NCI-H2107 treated with DMSO at 0.1 percent for 48 hours (cell line): Measurements from ENCODE around the gene ANTXR2.

Experiments used
- DNase-seq: peaks from one replicate; lab custom pipeline; 2025; ENCODE audit not compliant: unreplicated experiment; lab: John Stamatoyannopoulos, UW

The ANTXR2 gene

DNA sequence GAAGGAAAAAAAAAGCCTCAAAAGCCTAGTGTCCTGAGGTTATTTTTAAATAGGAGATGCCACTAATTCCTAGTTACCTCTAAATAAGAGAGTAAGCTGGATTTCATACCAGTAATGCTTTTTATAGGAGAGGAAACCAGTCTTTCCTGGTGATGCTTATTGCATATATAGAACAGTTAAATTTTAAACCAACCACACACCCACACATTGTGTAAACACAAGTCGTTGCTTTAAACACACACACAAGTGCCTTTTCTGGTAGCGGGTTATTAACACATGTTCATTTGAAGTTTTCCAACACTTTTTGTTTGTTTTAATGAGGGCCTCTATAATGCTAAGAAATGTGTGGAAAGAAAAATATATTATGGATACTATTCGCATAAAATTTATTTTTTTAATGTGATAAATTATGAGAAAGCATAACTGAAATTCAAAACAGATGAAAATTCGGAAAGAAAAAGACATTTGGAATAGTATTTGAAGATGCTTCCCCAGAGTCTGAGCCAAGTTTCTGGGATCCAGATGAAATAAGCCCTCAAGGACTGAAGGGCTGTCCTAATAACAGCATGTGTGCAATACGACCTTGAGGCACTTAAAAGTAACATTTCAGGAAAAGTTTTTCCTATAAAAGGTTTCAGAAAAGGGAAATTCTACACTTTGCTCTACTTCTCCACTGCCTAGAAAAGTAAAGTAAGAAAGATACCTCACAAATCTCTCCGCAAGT lies 2.0 kb downstream of the ANTXR2 start:
- no peak for DNase-seq

DNA sequence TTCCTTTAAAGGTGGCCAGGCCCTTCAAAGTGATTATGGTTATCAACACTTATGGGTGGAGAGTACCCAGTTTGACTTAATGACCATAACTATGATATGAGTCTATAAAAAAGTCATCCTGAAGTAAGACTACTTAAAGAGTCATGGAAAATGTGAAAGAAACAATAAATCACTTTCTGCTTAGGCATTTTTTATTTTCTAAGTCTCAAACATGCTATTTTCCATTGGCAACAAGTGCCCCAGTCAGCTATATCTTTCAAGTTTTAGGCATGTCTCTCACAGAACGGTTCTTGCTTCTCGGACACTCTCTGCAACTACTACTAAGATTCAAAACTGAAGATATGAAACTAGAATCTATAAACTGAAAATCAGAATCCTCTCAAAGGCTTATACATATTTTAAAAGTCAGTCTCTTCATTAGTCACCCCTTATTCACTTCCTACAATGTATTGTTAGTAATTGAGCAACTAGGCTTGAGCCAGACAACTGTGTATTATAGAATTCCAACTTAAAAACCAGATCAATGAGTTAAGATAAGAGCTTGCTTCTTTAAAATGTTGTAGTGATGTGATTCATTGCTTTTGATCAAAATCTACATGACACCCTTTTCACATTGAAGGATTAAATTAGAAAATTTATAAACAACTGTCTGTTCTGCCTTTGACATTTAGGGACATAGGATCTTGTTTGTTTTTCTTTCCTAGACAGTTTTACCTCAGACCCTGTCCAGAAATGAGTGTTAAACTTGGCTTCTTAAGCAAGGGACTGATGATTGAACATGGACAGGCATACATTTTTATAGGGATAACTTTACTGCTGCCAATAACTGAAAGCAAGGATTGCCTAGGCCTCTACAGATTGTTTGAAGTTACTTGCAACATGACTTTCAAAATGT lies 2.9 kb downstream of the ANTXR2 start:
- DNase-seq, result no peak

DNA sequence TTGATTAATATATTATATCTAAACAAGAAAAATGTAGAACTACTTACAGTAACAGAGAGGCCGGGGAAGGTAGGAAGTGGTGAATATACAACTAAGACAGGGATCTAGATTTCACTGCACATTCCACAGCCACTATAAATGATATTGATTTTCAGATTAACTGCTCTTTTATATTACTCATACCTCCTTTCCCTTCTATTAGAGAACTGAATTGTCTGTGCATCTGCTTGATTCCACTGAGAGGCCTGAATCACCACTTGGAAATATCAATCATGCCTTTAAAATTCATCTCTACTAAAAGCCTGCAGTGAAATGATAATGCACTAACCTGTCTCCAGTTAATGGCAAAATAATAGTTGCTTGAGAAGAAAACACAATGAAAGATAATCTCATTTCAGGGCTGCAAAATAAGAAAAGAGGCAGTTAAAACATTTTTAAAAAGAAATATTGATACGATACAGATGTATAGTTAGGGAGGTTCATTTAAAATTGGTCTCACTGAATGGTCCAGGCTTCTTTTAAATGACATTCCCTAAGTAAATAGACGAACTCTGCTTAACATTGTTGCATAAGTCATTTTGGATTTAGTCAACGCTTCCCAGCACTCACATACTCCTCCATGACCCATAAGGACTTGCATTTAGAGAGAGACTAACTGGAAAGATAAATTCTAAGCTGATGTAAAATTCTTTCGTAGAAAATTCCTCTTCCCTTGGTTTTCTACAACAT lies 3.8 kb downstream of the ANTXR2 start:
- DNase-seq, result no peak

DNA sequence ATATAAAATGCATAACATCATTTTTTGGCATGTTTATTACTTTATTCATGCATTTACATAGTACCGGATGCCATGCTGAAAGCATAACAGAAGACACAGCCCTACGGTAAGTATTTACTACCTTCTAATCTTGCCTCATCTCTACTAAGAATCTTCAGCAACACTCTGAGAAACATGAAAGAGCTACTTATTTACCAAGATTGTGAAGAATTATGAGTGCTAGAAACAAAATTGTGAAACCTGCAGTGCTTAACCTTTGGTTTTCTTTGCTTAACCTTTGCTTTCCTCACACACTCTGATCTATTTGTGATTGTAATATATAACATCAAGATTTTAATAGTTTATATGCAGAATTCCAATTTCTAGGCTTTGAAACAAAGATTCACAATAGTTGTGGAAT lies 7.4 kb downstream of the ANTXR2 start:
- no peak for DNase-seq

DNA sequence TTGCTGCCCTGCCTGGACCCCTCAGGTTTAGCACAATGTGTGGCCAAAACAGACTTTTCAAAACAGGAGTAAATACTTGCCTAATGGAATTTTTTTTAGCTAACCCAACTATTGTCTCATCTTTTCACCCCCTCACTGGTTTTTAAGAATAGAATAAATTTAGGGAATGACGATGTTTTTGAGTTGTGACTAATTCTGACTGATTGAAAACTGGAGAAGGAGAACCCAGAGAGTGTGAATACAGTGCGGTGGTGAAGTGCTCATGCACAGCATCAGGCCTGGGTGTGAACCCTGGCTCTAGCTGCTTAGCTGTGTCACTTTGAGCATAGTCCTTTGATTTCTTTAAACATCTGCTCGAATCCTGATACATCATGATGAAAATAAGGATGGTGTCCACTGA lies 10.5 kb downstream of the ANTXR2 start:
- DNase-seq, result no peak

DNA sequence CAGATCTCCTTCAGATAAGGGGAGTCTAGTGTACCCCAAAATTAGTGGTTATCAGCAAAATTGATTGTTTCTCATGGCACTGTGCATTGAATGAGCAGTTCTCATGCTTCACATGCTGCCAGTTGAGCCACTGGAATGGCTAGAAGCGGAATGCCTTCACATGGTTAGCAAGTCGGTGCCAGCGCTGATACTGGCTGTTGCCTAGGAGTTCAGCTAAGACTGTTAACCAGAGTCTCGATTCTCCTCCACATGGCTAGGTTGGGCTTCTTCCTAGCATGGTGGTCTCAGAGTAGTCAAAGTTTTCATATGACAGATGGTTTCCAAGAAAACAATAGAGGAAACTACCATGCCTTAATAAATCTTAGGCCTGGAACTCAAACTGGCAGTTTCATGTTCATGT lies 12.2 kb downstream of the ANTXR2 start:
- DNase-seq, result no peak

DNA sequence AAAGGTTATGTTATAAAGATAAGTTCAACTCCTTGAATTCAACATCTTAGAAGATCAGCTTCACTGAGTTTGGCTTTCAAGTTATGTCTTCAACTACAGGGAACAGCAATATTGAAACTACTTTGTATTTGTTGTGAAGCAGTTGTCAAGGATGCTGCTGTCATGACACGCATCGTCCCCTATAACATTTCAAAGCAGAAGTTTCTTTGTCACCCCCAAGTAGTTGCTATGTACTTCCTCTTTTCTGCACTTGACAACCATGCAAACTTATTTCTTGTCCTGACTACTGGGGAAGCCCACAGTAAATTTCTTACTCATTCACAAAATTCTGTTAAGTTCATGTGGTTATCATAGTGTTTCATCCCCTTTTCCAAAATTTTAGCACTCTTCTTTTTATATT lies 14.3 kb downstream of the ANTXR2 start:
- DNase-seq, result no peak

DNA sequence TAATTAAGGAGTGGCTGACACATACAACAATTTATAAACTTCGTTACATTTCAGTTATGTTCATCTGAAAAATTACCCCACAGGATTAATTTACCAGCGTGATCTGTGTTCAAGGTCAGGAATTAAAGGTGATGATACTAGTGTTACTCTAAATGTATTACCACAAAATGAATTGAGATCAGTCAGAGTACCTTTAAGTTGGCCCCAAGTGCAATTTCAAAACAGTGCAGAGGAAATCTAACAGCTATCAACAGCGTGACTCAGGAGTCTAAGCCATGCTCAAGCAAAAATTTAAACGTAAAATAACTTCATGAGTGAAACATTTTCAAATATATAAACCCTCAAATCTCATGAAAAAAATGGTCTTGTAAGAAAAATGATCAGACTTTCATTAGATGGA lies 18.7 kb downstream of the ANTXR2 start:
- DNase-seq, result no peak

DNA sequence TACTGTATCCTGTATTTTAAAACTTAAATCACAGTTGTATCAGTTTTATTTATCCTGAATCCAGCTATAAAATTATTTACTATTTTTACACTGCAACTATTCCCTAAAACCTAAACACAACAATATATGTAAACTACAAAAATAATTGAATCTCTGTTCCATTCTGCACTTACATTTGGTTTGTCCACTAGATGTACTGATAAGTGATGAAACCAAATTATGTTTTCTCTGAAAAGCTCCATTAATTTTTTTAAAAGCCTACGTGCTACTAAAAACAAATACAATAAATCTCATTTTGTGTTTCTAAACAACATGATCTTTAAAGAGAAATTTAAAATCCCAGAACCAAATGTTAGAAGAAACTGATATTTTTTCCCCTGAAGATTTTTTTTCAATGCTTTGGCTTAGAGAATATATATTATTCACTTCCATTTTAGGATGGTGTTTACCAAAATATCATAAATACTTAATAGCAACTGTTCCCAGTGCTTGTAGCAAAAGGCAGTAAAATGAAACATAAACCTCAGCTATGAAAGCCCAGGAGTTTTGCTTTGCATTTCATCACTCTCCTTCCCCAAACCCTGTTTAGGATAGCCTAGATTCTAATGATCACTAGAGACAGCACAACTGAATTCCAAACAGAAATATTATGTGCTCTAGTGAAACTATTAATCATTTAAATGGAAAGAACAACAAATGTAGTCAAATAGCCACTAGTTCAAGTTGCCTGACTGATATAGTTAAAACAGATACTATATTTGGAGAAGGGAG lies 19.7 kb downstream of the ANTXR2 start:
- DNase-seq, result no peak

DNA sequence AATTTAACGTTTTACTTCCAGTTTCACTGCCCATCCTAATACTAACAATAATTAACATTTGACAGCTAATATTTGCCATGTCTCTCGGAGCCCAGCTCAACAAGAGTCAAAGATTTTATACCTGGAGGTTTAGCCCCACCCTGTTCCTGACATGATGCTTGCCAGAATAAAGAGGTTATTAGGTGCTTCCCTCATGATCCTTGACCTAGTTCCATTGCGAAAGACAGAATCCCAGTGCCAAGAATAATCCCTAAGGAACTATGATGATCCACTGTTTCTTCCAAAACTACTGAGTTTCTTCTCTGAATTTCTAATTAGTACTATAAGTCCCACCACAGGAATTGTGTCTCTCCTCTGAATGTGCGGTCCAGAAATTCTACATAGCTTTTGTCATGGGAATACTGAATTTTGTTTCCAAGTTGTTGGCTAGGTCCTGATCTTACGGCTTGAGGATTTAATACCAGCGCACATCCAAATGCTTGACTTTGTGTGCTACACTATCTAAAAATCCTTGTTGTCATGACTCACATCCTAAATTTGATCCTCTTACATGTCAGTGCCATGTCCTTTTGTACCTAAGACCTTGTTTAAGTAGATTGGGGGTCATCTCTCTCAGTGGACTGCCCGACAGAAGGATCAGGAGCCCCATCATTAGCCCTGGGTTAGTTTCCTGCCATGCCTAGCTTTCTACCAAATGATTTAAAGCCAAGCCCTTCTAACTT lies 23.1 kb downstream of the ANTXR2 start:
- no peak for DNase-seq

DNA sequence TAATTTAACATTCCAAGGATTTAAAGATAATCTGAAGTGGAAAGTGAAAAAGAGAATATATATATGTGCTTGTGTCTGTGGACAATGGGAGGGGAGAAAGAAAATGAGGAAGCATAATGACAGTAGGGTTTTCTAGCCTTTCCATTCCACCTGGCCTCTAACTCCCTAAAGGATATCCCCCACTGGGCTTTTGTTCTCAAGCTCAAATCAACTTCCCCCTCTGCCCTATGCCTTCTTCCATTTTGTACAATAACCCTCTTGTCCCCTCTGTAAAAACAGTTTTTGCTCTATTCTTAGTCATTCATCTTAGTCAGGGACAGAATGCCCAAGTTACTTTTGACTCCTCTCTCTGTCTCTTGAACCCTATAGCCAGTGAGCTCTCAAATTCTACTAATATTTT lies 23.6 kb downstream of the ANTXR2 start:
- peak; percentile 6 for DNase-seq

DNA sequence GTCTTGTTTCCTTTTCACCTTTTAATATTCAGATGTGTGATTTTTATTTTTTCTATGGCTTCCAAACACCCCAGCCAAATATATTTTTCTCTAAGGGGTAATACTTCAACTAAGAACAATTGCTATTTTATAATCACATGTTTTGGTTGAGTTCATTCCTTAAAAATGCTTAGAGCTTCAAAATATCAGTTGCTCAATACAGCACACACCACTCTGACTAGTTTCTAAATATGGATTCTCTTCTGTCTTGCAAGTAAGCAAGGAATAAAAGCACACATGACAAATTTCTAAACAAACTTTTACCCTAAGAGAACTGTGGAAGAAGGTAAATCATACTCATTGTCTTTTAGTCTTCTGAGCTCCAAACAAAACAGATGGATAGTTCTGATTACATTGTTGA lies 27.2 kb downstream of the ANTXR2 start:
- no peak for DNase-seq

DNA sequence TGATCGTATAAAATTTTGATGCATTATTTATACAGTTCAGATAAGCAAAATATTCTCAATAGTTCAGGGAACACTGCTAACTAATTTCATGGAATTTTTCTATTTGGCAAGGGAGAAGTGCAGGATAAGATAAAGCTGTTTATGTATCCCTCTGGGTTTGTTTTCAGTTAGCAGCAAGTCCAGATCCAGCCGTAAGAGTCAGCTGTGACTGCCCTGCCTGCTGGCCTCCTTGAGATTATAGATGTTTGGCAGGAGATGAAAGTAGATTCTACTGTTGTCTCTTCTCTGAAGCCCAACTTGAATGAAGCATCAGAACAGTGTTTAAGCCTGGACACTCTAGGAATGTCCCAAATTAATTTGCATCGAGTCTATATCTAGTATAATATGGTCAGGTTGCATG lies 29.5 kb downstream of the ANTXR2 start:
- no peak for DNase-seq

DNA sequence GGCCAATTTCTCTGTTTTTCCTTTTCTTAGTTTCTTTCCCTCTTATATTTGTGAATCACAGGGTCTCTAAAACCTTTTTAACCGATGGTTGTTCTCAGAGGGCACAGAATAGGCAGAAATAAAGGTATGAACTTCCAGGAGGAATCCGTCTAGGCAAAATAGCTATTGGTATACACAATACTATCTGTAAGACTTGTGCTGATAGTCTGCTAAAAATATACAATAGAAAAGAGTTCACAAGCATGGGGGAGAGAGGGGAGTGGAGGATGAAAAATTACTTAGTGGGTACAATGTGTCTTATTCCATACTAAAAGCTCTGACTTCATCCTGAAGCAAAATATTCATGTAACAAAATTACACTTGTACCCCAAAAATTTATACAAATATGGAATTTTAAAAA lies 30.2 kb downstream of the ANTXR2 start:
- no peak for DNase-seq

DNA sequence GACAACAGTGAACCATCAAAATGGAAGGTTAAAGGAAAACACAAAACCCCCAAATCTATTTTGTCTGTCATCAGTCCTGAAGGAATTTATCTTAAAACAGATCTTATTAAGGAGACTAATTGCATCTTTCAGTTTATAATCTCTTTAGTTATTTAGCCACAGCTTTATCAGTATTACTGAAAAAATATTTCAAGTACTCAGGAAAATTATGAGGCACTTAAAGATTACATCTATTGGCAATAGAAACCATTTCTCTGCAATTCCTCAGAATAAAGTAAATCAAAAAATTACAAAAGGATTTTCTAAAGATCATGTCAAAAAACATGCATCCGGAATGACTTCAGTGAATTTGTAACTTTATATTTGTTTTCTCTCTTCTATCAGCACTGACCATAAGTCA lies 35.2 kb downstream of the ANTXR2 start:
- DNase-seq, result no peak

DNA sequence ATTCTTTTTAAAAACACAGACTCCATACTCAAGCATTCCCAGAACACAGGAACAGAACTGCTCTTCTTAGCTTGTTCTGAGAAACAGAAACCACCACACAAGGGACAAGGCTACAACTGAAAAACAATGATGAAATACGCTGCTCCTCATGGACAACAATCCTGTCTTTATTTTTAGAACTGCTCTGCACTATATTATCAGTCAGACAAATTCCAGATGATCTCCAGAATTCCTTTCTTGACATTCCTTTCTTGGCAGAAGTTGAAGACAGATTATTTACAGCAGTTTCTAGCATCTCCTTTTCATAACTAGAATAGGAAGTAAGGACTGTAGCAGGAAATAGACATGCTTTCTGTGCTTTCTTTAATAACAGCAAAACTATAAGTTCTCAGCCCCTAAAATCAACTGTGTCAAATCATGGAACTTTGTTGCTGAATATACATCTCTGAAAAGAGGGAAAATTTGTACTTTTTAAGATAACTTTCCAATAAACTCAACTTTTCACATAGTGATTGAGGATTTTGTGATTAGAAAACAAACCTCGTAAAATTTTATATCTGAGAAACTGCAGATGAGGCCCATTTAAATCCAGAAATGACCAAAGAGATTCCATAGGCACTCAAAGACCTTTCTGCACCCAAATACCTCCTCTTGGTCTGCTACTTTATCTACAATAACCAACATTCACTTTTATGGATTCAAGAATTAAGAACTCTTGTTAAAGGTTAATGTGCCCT lies 35.9 kb downstream of the ANTXR2 start:
- DNase-seq, result no peak

DNA sequence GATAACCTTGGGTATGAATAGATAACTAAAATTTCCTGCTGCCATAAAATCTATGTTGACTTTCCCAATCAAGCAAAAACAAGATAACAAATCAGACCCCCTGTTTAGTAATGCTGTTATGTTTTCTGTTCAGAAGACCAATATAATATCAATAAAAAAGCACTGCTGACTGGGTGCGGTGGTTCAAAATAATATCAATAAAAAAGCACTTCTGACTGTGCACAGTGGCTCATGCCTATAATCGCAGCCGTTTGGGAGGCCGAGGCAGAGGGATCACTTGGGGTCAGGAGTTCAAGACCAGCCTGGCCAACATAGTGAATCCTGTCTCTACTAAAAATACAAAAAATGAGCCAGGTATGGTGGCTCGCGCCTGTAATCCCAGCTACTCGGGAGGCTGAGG lies 36.7 kb downstream of the ANTXR2 start:
- no peak for DNase-seq

DNA sequence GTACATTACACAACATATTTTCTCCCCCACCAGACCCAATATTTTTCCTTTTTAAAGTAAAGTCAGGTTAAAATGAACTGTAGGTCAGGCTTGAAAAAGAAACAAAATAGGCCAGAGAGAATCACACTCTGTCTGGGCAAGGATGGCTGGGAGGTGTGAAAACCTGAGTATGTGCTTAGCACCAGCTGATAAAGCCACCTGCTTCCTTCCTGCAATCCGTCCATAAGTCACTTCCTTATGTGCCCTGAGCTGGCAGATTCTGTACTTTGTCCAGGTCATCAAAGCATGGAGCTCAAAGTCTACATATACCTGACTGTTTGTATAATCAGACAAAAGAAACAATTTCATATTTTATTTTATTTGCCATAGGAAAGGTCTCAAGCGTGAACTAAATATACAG lies 37.7 kb downstream of the ANTXR2 start:
- no peak for DNase-seq

DNA sequence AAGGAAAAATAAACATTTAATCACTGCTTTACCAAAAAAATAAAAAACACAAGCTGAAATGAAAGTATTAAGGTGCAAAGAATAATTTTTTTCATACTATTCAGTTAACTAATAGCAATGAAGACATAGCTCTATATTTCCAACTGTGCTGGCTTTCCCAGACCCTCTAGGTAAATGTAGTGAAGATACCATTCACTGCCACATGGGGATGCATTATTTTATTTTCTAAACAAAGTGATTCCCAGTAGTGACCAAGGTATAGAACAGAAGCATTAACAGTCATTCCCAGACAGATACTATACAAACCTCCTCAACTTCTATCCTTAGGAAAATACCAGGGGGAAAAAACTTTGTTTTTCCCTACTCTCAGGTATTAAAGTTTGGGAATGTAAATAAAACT lies 39.4 kb downstream of the ANTXR2 start:
- no peak for DNase-seq

DNA sequence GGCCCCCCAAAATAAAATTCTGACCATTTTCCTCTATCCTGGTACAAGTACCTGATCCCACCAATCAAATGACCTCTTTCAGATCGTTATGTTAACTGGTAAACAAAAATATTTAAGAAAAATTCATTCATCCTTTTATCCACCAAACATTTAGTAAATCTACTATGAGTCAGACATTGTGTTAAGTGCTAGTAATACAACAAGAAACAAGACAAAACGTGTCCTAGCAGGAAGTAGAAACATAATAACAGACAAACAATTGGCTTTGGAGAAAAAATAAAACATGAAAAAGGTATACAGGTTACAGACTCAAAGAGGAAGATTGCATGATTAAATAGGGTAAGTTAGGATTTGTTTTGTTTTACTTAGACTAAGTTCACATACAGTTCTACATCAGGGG lies 43.7 kb downstream of the ANTXR2 start:
- no peak for DNase-seq
